ENCODE data around the gene ARL14EPL.
A peak's percentile ranks its signal among the peaks of the same experiment; 100 is the strongest.
"Not testable (repeated sequence)": the region's sequence is repeated elsewhere in the genome, so short reads cannot be mapped to it uniquely, and the experiment has no call there.

The ARL14EPL gene

GRCh38 chr5:116071211-116071610 lies 38.9 kb downstream of the ARL14EPL start:
- DNase-seq (ENCODE audit: low read depth): no peak
- no peak overlapping the region for H3K4me3 ChIP-seq (ENCODE audit: low read length)
- TF ChIP-seq, protein P1, sequence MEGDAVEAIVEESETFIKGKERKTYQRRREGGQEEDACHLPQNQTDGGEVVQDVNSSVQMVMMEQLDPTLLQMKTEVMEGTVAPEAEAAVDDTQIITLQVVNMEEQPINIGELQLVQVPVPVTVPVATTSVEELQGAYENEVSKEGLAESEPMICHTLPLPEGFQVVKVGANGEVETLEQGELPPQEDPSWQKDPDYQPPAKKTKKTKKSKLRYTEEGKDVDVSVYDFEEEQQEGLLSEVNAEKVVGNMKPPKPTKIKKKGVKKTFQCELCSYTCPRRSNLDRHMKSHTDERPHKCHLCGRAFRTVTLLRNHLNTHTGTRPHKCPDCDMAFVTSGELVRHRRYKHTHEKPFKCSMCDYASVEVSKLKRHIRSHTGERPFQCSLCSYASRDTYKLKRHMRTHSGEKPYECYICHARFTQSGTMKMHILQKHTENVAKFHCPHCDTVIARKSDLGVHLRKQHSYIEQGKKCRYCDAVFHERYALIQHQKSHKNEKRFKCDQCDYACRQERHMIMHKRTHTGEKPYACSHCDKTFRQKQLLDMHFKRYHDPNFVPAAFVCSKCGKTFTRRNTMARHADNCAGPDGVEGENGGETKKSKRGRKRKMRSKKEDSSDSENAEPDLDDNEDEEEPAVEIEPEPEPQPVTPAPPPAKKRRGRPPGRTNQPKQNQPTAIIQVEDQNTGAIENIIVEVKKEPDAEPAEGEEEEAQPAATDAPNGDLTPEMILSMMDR (conservative IDR thresholded peaks at IDR 0.05; ENCODE audit: low read depth, low read length): no peak

DNA sequence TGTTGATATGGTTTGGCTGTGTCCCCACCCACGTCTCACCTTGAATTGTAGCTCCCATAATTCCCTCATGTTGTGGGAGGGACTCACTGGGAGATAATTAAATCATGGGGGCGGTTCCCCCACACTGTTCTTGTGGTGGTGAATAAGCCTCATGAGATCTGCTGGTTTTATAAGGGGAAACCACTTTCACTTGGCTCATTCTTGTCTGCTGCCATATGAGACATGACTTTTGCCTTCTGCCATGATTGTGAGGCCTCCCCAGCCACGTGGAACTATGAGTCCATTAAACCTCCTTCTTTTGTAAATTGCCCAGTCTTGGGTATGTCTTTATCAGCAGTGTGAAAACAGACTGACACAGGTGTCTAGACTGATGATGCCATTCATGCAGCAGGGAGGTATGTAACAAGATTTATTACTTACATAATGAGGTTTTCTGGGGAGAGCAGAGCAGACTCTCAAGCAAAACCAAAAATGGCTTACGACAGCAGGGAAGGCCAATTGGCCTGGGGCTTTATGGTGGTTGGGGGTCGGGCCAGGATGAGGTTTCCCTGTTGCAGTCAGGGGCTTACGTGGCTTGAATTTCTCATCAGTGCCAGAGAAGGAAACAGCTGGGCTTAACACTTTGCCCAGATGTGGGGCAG lies 43.0 kb downstream of the ARL14EPL start:
- H3K4me3 ChIP-seq (ENCODE audit: low read length): no peak overlapping the region
- DNase-seq (ENCODE audit: low read depth): no peak
- TF ChIP-seq, protein P1 (conservative IDR thresholded peaks at IDR 0.05; ENCODE audit: low read depth, low read length): no peak

GRCh38 chr5:116076496-116076895 lies 44.2 kb downstream of the ARL14EPL start:
- no peak for DNase-seq (ENCODE audit: low read depth)
- H3K4me3 ChIP-seq (ENCODE audit: low read length): no peak overlapping the region
- TF ChIP-seq, protein P1 (conservative IDR thresholded peaks at IDR 0.05; ENCODE audit: low read depth, low read length): no peak

- no peak overlapping the region for H3K4me3 ChIP-seq (ENCODE audit: low read length)
- TF ChIP-seq, protein P1 (conservative IDR thresholded peaks at IDR 0.05; ENCODE audit: low read depth, low read length): no peak
- DNase-seq (ENCODE audit: low read depth): no peak
These were observed 45.9 kb downstream of the ARL14EPL start for GRCh38 chr5:116078199-116078598.

DNA sequence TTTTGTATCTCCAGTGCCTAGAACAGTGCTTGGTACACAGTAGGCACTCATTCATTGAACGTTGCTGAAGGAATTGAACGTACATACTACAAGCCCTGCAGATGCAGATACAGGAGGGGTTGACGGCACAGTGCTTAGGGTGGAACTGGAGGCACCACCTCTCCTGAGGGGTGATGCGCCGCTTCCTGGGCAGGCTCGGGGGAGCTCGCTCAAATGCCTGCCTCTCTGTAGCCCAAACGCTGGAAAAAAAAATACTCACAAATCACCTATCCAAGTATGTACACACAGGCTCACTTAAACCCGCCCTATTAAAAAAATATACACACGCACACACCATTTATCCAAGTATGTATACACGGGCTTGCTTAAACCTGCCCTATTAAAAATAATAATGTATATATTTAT lies 52.0 kb downstream of the ARL14EPL start:
- TF ChIP-seq, protein P1 (conservative IDR thresholded peaks at IDR 0.05; ENCODE audit: low read depth, low read length): no peak
- no peak for DNase-seq (ENCODE audit: low read depth)
- H3K4me3 ChIP-seq (ENCODE audit: low read length): peak overlapping the region; percentile 82

DNA sequence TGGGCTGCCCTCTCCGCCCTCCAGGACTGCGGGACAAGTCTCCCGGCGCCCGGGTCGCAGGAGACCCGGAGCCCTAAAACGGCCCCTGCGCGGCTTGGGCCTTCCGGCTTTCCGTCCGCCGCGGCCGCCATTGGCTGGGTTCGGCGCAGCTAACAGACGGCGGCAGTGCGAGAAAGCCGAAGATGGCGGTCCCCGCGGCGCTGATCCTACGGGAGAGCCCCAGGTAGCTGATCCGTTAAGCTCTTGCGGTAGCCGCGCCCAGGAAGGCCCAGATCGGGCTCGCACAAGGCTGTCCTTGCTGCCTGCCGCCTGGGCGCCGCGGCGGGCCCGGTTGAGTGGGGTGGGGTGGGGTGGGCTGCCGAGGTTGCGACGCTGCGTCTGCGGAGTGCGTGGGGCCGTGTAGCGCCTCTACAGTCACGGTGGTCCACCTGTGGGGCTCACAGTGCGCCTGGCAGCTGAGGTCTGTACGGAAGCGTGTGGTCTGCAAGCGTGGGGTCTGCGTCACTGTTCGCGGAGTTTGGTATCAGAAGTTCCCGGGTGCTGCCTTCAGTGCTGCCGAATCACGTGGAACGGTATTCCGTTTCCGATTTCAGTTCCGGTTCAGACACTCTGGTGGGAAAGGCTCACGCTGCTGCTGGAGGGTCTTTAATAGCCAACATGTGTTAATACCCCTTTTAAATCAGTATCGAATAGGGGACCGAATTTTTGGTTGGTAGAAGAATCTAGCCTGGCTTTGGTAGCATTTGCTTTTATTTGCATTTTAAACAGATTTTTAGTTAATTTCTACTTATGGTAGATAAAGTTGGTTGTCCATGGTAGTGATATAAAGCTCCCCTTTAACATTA lies 52.8 kb downstream of the ARL14EPL start, which contains the start of gene COMMD10:
TSS of gene COMMD10 (plus strand) at position 155 of the 845 bp plus-strand sequence.
- peak within 1 kb of the TSS; percentile 82 for H3K4me3 ChIP-seq (ENCODE audit: low read length)
- peak; percentile 43 for DNase-seq (ENCODE audit: low read depth)
- TF ChIP-seq, protein P1 (conservative IDR thresholded peaks at IDR 0.05; ENCODE audit: low read depth, low read length): no peak

GRCh38 chr5:116086309-116086708 lies 54.0 kb downstream of the ARL14EPL start:
- H3K4me3 ChIP-seq (ENCODE audit: low read length); DNase-seq (ENCODE audit: low read depth): not testable (repeated sequence)
